Left lung (tissue), 10 donors: ENCODE data around the gene SBK3. TPM values are rescaled to one million over a fixed set of nuclear protein-coding genes. Genes with fewer than 3 reads are reported as not detected.
A peak's percentile ranks its signal among the peaks of the same experiment; 100 is the strongest.

ENCODE experiments used
- ATAC-seq: fragments of 200-7000 bp; cut with Tn5 transposase; one replicate; pipeline ENCODE4 v1.9.1; 2020; ENCODE audit warnings: moderate library complexity
- DNase-seq, 4 donors: peaks; one replicate each; pipeline ENCODE4 v3.0.0-alpha.2; 2013 to 2020
- H3K27ac ChIP-seq, 2 donors: fragments of 200-600 bp; sonication (generic) in 1 of 2; one replicate each; pipeline versions ENCODE4 v1.5.0 to v1.8.0; 2020 to 2021
- H3K27me3 ChIP-seq, 2 donors: fragments of 200-600 bp; sonication (generic) in 1 of 2; one replicate each; pipeline versions ENCODE4 v1.5.0 to v1.8.0; 2020 to 2021
- H3K36me3 ChIP-seq, 2 donors: fragments of 200-600 bp; sonication (generic) in 1 of 2; one replicate each; pipeline versions ENCODE4 v1.5.0 to v1.8.0; 2020 to 2021
- H3K4me1 ChIP-seq, 2 donors: fragments of 200-600 bp; one replicate each; pipeline ENCODE4 v1.8.0; 2021
- H3K4me3 ChIP-seq, 2 donors: fragments of 200-600 bp; sonication (generic) in 1 of 2; one replicate each; pipeline versions ENCODE4 v1.5.0 to v1.8.0; 2020 to 2021; ENCODE audit warnings: mild to moderate bottlenecking in 1 of 2
- H3K9me3 ChIP-seq, 2 donors: fragments of 200-600 bp; sonication (generic) in 1 of 2; one replicate each; pipeline versions ENCODE4 v1.5.0 to v1.8.0; 2020 to 2021
- intact Hi-C, 2 donors: fragments of 100-400 bp; cut with DNase I; formaldehyde crosslinking; loops; one replicate each; pipeline versions ENCODE4 v1.11.2 to v1.14.2; 2022
- polyA plus RNA-seq, 6 donors: library from polyadenylated mRNA; unstranded; fragments of 120-200 nt; gene quantifications; one replicate each; pipeline ENCODE4 v1.2.1, GENCODE V29; 2013; ENCODE audit not compliant: insufficient read length in 6 of 6
- total RNA-seq, 2 donors: library from RNA; stranded (reverse); fragmentation: NEBNext Ultra II Directional; extraction: Animal tissue kit (Norgen Biotek cat#: 25700); gene quantifications; one replicate each; pipeline ENCODE4 v1.2.1, GENCODE V29; 2021
- TF ChIP-seq, protein P1 (sequence below), 2 donors: fragments of 200-600 bp; sonication (generic) in 1 of 2; IDR thresholded peaks; one replicate each; pipeline versions ENCODE4 v1.5.0 to v1.8.0; 2021; ENCODE audit warnings: antibody characterized with exemption in 2 of 2
- donor health status: DM: no; HTN: yes; CAD: no.
- donor health status: DM: no; HTN: no; CAD: no.

The SBK3 gene
- total and polyA plus RNA-seq, 8 donors, result 0.26 to 1.7 (median 0.59) TPM

DNA sequence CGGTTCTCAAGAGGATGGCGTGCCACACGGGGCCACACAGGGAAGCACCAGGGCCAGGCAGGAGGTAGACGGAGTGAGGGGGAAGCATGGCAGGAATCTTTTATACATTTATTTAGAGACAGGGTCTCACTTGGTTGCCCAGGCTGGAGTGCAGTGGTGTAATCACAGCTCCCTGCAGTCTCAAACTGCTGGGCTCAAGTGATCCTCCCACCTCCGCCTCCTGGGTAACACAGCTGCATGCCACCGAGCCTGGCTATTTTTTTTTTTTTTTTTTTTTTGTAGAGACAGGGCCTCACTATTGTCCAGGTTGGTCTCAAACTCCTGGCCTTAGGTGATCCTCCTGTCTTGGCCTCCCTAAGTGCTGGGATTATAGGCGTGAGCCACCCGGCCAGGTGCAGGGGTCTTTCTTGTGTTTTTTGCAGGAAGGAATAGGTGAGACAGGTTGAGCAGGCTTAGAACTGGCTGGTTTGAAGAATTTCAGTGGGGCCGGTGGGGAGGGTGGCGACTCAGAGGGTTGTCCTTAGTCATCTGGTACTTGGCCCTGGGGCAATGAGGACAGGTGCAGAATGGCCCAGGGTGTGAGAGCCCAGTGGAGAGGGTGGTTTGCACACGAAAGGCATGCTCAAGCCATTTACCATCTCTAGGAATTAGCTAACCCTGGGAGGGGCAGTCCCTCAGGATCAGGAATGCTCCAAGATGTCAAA lies 49.5 kb downstream of the SBK3 start:
- ATAC-seq (no peak), DNase-seq (no peak)
- no peaks in the 10 kb centered on the region for H3K36me3 ChIP-seq
- intact Hi-C loops, result no loop called here
- TF ChIP-seq, protein P1, sequence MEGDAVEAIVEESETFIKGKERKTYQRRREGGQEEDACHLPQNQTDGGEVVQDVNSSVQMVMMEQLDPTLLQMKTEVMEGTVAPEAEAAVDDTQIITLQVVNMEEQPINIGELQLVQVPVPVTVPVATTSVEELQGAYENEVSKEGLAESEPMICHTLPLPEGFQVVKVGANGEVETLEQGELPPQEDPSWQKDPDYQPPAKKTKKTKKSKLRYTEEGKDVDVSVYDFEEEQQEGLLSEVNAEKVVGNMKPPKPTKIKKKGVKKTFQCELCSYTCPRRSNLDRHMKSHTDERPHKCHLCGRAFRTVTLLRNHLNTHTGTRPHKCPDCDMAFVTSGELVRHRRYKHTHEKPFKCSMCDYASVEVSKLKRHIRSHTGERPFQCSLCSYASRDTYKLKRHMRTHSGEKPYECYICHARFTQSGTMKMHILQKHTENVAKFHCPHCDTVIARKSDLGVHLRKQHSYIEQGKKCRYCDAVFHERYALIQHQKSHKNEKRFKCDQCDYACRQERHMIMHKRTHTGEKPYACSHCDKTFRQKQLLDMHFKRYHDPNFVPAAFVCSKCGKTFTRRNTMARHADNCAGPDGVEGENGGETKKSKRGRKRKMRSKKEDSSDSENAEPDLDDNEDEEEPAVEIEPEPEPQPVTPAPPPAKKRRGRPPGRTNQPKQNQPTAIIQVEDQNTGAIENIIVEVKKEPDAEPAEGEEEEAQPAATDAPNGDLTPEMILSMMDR (IDR thresholded peaks at IDR 0.05), result no peak
- no peak overlapping the region for H3K4me3 ChIP-seq
- H3K27me3 ChIP-seq, result peaks cover 0 to 41% of the 10 kb centered on the region in 2 donors
- H3K27ac ChIP-seq, result no peak overlapping the region
- no peaks in the 10 kb centered on the region for H3K9me3 ChIP-seq
- H3K4me1 ChIP-seq, result no peaks in the 10 kb centered on the region

DNA sequence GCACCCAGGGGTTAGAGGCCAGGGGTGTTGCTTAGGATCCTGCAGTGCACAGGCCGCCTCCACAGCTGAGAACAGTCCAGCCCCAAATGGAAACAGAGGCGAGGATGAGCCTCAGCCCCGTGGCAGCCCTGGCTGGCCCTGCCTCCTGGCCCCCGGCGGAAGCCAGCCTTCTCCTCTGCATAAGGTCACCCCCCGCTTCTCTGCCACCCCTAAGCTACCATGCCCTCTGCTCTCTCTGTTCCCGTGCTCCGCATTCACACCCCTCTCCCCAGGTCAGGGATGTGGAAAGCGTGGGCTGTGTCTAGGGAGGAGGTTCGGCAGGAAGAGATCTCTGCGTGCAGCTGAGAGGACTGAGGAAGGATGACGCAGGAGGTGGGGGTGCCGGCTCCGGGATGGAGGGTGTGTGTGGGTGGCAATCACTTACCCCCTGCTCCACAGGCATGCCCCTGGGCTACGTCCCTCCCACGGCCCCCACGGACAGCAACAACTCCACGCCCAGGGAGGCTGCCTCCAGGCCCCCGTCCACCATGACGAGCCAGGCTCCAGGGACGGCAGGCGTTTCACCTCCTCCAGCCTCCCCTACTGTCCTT lies 51.1 kb downstream of the SBK3 start:
- peak in 1 of 4 donors; percentile 80 for DNase-seq

DNA sequence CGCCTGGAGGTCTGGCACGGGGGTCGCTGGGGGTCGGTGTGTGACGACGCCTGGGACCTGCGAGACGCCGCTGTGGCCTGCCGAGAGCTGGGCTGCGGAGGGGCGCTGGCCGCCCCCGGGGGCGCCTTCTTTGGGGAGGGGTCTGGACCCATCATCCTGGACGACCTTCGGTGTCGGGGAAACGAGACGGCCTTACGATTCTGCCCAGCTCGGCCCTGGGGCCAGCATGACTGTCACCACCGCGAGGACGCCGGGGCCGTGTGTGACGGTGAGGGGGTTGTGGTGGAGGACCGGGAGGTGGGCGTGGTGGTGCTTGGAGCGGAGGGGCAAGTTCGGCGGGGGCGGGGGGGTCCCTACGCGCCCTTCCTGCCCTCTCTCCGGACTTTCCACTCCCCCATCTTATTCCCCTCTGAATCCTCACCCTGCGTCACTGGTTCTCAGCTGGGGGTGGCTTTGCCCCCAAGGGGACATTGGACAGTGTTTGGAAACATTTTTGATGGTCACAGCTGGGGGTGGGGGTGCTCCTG lies 51.6 kb downstream of the SBK3 start:
- no peaks in the 10 kb centered on the region for H3K36me3 ChIP-seq
- peak in 1 of 4 donors; percentile 74 for DNase-seq
- no peaks in the 10 kb centered on the region for H3K9me3 ChIP-seq
- ATAC-seq, result no peak
- H3K27me3 ChIP-seq, result peaks cover 0 to 61% of the 10 kb centered on the region in 2 donors
- intact Hi-C loops, result no loop called here
- peak overlapping the region; percentile 45 to 80 for H3K27ac ChIP-seq
- no peaks in the 10 kb centered on the region for H3K4me1 ChIP-seq
- TF ChIP-seq, protein P1 (IDR thresholded peaks at IDR 0.05), result no peak
- H3K4me3 ChIP-seq, result peak overlapping the region in 1 of 2 donors; percentile 15

More for the DNA sequence above, 51.1 kb downstream of the SBK3 start:
- Histone ChIP-seq H3K36me3 (no peaks in the 10 kb centered on the region), H3K4me3 (peak overlapping the region; percentile 3 to 15), H3K4me1 (no peaks in the 10 kb centered on the region), H3K27ac (peak overlapping the region in 1 of 2 donors; percentile 80), H3K9me3 (no peaks in the 10 kb centered on the region), H3K27me3 (peaks cover 0 to 57% of the 10 kb centered on the region in 2 donors)
- TF ChIP-seq, protein P1 (IDR thresholded peaks at IDR 0.05), result no peak
- intact Hi-C loops, result no loop called here
- ATAC-seq, result peak; percentile 38

DNA sequence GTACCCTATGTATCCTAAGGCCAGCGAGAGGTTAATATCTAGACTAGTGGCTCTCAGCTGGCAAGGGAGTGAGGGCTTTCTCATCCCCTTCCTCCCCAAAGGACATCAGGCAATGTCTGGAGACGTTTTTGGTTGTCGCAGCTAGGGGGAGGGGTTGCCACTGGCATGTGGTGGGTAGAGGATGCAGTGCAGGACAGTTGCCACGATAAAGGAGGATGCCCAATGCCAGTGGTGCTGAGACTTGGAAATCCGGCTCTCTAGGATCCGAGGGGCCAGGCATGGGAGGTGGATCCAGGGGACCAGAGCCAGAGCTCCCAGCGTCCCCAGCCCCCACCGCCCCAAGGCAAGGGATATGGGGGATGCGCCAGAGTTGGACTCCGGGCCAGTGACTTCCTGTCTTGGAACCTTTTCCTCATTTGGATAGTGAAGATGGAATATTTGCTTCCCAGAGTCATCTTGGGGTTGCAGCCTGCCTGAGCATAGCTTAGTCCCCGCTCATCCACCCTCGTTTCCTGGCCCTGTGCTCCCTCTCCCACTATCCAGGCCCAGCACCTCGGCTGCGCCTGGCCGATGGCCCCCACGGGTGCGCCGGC lies 52.2 kb downstream of the SBK3 start:
- DNase-seq, result peak in 1 of 4 donors; percentile 58
- Histone ChIP-seq H3K4me3 (peak overlapping the region in 1 of 2 donors; percentile 15), H3K27ac (peak overlapping the region; percentile 45 to 80)

More for the DNA sequence above, 52.2 kb downstream of the SBK3 start:
- peak; percentile 13 for ATAC-seq
- Histone ChIP-seq H3K36me3 (no peaks in the 10 kb centered on the region), H3K4me1 (no peaks in the 10 kb centered on the region), H3K9me3 (no peaks in the 10 kb centered on the region), H3K27me3 (peaks cover 0 to 61% of the 10 kb centered on the region in 2 donors)
- TF ChIP-seq, protein P1 (IDR thresholded peaks at IDR 0.05), result no peak
- intact Hi-C loops, result no loop called here
